B cell (primary cell): ENCODE results near the gene SSBP2. TPM values are rescaled to one million over a fixed set of nuclear protein-coding genes. Genes with fewer than 3 reads are reported as not detected.

Source experiments
- ATAC-seq: fragments of 200-7000 bp; cut with Tn5 transposase; one replicate; pipeline ENCODE4 v1.10.0; 2021; ENCODE audit warnings: low read depth, mild to moderate bottlenecking, moderate number of reproducible peaks, moderate library complexity
- CTCF ChIA-PET: fragments of 350-600 bp; sonication (Branson Sonifier 250); formaldehyde crosslinking; loops from one replicate; lab custom pipeline; 2021; ENCODE audit warnings: antibody characterized with exemption, inconsistent platforms; lab: Charles Lee
- POLR2A ChIA-PET: fragments of 350-600 bp; sonication (Branson Sonifier 250); formaldehyde crosslinking; loops from one replicate; lab custom pipeline; 2021; ENCODE audit warnings: antibody characterized with exemption; lab: Charles Lee
- DNase-seq: peaks from one replicate; pipeline ENCODE4 v3.0.0; 2013
- H2AFZ ChIP-seq: 2 replicates; pipeline ENCODE4 v1.6.1; 2012; ENCODE audit warnings: mild to moderate bottlenecking, low read depth, low read length; ENCODE audit not compliant: insufficient read depth, poor library complexity, severe bottlenecking
- H3K27ac ChIP-seq, 2 donors: 1 replicate in 1 of 2; 2 replicates in 1 of 2; pipeline ENCODE4 v1.5.1; 2012 to 2013; ENCODE audit warnings: low read length in 2 of 2, mild to moderate bottlenecking in 2 of 2, moderate library complexity in 1 of 2
- H3K27me3 ChIP-seq, 4 experiments: fragments of 200-600 bp in 1 of 4; sonication (generic) in 1 of 4; replicated peaks in 1 of 4; 1 replicate in 2 of 4; 2 replicates in 2 of 4; pipeline versions ENCODE4 v1.6.1 to v1.7.0; 2013 to 2016; ENCODE audit warnings: low read length in 3 of 4, mild to moderate bottlenecking in 2 of 4, mixed read lengths in 1 of 4, moderate library complexity in 1 of 4; ENCODE audit not compliant: insufficient read depth in 4 of 4, control insufficient read depth in 3 of 4; ENCODE audit errors: control extremely low read depth in 1 of 4
- H3K36me3 ChIP-seq, 2 experiments: replicated peaks in 1 of 2; 1 replicate in 1 of 2; 2 replicates in 1 of 2; pipeline versions ENCODE4 v1.6.1 to v1.7.1; 2013; ENCODE audit warnings: low read length in 1 of 2; ENCODE audit not compliant: insufficient read depth in 2 of 2, control insufficient read depth in 1 of 2; ENCODE audit errors: control extremely low read depth in 1 of 2, extremely low read depth in 1 of 2
- H3K4me1 ChIP-seq, 2 donors: fragments of 200-600 bp in 1 of 2; sonication (generic) in 1 of 2; 1 replicate in 1 of 2; 2 replicates in 1 of 2; pipeline versions ENCODE4 v1.5.1 to v1.6.1; 2013 to 2017; ENCODE audit warnings: low read length in 2 of 2; ENCODE audit not compliant: control insufficient read depth in 2 of 2, insufficient read depth in 2 of 2
- H3K4me2 ChIP-seq: replicated peaks from 2 replicates; pipeline ENCODE3; 2012; ENCODE audit warnings: mild to moderate bottlenecking, low read depth, low read length; ENCODE audit not compliant: poor library complexity, severe bottlenecking
- H3K4me3 ChIP-seq, 5 experiments: fragments of 200-600 bp in 1 of 5; sonication (generic) in 1 of 5; 1 replicate in 3 of 5; 2 replicates in 2 of 5; pipeline versions ENCODE4 v1.5.1 to v1.7.0; 2011 to 2016; ENCODE audit warnings: low read length in 4 of 5, mild to moderate bottlenecking in 4 of 5, low read depth in 2 of 5, control low read depth in 1 of 5, moderate library complexity in 1 of 5; ENCODE audit not compliant: insufficient read depth in 1 of 5; ENCODE audit errors: control extremely low read depth in 1 of 5, extremely low read depth in 1 of 5
- H3K79me2 ChIP-seq: fragments of 200-600 bp; sonication (generic); one replicate; pipeline ENCODE4 v1.6.0; 2016; ENCODE audit warnings: low read length; ENCODE audit not compliant: control insufficient read depth, insufficient read depth
- H3K9ac ChIP-seq: fragments of 200-600 bp; sonication (generic); 2 replicates; pipeline ENCODE4 v1.6.1; 2017; ENCODE audit warnings: mild to moderate bottlenecking, low read length, moderate library complexity
- H3K9me3 ChIP-seq, 3 donors: one replicate each; pipeline versions ENCODE4 v1.6.1 to v1.7.1; 2013; ENCODE audit warnings: low read length in 2 of 3; ENCODE audit not compliant: control insufficient read depth in 2 of 3, insufficient read depth in 1 of 3; ENCODE audit errors: control extremely low read depth in 1 of 3
- H4K20me1 ChIP-seq: 2 replicates; pipeline ENCODE4 v1.6.0; 2012; ENCODE audit warnings: mild to moderate bottlenecking, low read length; ENCODE audit not compliant: insufficient read depth, control insufficient read depth, poor library complexity, severe bottlenecking
- H3K27ac Mint-ChIP-seq: one replicate; pipeline ENCODE4 v1.8.0; 2021; ENCODE audit warnings: mixed read lengths
- H3K27me3 Mint-ChIP-seq: one replicate; pipeline ENCODE4 v1.8.0; 2021; ENCODE audit warnings: mixed read lengths
- H3K4me1 Mint-ChIP-seq: one replicate; pipeline ENCODE4 v1.8.0; 2021; ENCODE audit warnings: mixed read lengths
- H3K4me3 Mint-ChIP-seq: one replicate; pipeline ENCODE4 v1.8.0; 2021; ENCODE audit warnings: mixed read lengths
- H3K9me3 Mint-ChIP-seq: one replicate; pipeline ENCODE4 v1.8.0; 2022; ENCODE audit warnings: mixed read lengths; ENCODE audit not compliant: insufficient read depth
- CTCF ChIP-seq: fragments of 200-600 bp; IDR thresholded peaks from one replicate; pipeline ENCODE4 v1.8.0; 2022; ENCODE audit warnings: antibody characterized with exemption, mild to moderate bottlenecking
- EZH2 ChIP-seq: IDR thresholded peaks from 2 replicates; pipeline ENCODE4 v1.6.1; 2012; ENCODE audit warnings: borderline replicate concordance, low read depth, mild to moderate bottlenecking, moderate library complexity, low read length; ENCODE audit not compliant: insufficient read depth, poor library complexity, severe bottlenecking
- WGBS: methylation state at CpG from one replicate; pipeline ENCODE4 v1.1.5; 2013; ENCODE audit warnings: missing lambda C conversion rate; ENCODE audit not compliant: insufficient coverage; 5-methylcytosine and 5-hydroxymethylcytosine counted together
- intact Hi-C: fragments of 100-400 bp; cut with micrococcal nuclease; formaldehyde crosslinking; loops from one replicate; pipeline ENCODE4 v1.10.0; 2022
- polyA plus RNA-seq: library from polyadenylated mRNA; depleted of rRNA; stranded (reverse); fragments of >200 nt; gene quantifications from 2 replicates; pipeline ENCODE4 v1.2.3, GENCODE V29; 2012
- total RNA-seq, 2 donors: library from RNA; stranded (reverse); fragments of 120-200 nt in 1 of 2; gene quantifications; 1 replicate in 1 of 2; 2 replicates in 1 of 2; pipeline versions ENCODE4 v1.2.3 to v1.2.4, GENCODE V29; 2013 to 2022

SSBP2 gene
- total and polyA plus RNA-seq, 2 donors (not counting 1 experiment from before 2014, with no cell fraction given) = 40.9 to 49.6 TPM

- 100% methylated on average over 1 of the region's 2 CpGs for WGBS
- Histone ChIP-seq H3K4me3 (no peak overlapping the region), H4K20me1 (no peaks in the 10 kb centered on the region), H3K36me3 (no peaks in the 10 kb centered on the region), H3K9ac (no peak overlapping the region), H3K4me1 (no peaks in the 10 kb centered on the region), H3K9me3 (no peaks in the 10 kb centered on the region), H3K79me2 (no peaks in the 10 kb centered on the region), H2AFZ (no peak overlapping the region), H3K27ac (no peak overlapping the region), H3K27me3 (no peaks in the 10 kb centered on the region), H3K4me2 (no peak overlapping the region)
- POLR2A ChIA-PET = no interaction called here
- H3K27ac Mint-ChIP-seq = no peak overlapping the region
- no peak for TF ChIP-seq CTCF
- TF ChIP-seq EZH2 = no peak
- no peaks in the 10 kb centered on the region for H3K4me1 Mint-ChIP-seq
- CTCF ChIA-PET = no interaction called here
- H3K9me3 Mint-ChIP-seq = no peaks in the 10 kb centered on the region
- H3K4me3 Mint-ChIP-seq = no peak overlapping the region
- intact Hi-C loops = no loop called here
- ATAC-seq (no peak), DNase-seq (no peak)
- H3K27me3 Mint-ChIP-seq = no peaks in the 10 kb centered on the region
Observed at GRCh38 chr5:81788329-81788728, 37.4 kb upstream of the SSBP2 start.

GRCh38 chr5:81787474-81788242, 36.8 kb upstream of the SSBP2 start:
- Histone ChIP-seq H3K9me3 (no peaks in the 10 kb centered on the region), H4K20me1 (no peaks in the 10 kb centered on the region), H3K4me3 (no peak overlapping the region), H2AFZ (no peak overlapping the region), H3K27me3 (no peaks in the 10 kb centered on the region), H3K4me1 (no peaks in the 10 kb centered on the region), H3K79me2 (no peaks in the 10 kb centered on the region), H3K36me3 (no peaks in the 10 kb centered on the region), H3K9ac (no peak overlapping the region), H3K27ac (no peak overlapping the region), H3K4me2 (no peak overlapping the region)
- H3K27ac Mint-ChIP-seq = no peak overlapping the region
- H3K4me1 Mint-ChIP-seq = no peaks in the 10 kb centered on the region
- intact Hi-C loops = no loop called here
- 25% methylated on average over 2 of the region's 3 CpGs for WGBS
- H3K4me3 Mint-ChIP-seq = no peak overlapping the region
- TF ChIP-seq CTCF = no peak
- no peak for TF ChIP-seq EZH2
- ATAC-seq = no peak
- no peaks in the 10 kb centered on the region for H3K9me3 Mint-ChIP-seq
- CTCF ChIA-PET = no interaction called here
- POLR2A ChIA-PET = no interaction called here
- no peaks in the 10 kb centered on the region for H3K27me3 Mint-ChIP-seq
- DNase-seq = no peak
